OCI-M2 (cell line): ENCODE measurements around the gene CENPQ.

Experiments
- DNase-seq: peaks from one replicate; lab custom pipeline; 2025; ENCODE audit not compliant: unreplicated experiment; lab: John Stamatoyannopoulos, UW

CENPQ gene

DNA sequence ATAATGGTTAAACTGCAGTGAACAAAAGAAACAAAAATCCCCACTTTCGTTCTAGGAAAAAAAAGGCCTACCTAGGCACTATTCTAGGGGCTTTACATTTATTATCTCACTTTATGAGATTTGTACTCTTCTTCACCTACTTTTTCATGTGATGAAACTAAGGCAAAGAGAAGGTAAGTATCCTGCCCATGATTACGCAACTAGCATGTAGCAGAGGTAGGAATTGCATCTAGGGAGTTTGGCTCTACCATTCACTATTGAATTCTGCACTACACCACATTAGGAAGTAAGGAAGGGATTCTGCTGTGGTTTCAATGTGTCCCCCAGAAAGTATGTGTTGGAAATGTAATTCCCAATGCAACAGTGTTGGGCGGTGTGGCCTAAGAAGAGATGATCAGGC, 75.9 kb downstream of the CENPQ start:
- DNase-seq = no peak

DNA sequence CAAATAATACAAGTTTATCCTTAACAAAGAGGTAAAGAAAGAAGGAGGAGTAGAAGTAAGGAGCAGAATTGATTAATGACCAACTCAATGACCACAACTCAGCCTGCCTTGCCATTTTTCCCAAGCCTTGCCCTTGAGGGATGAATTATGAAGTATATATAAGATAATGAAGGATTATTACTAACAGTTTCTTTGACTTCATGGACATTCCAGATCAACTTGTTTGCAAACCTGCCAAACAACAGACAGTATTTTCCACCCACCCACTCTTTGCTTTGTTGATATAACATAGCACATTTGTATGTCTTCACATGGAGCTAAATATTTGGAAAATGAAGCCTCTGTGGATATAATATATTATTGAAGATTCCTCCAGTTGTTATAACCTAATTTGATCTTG, 77.4 kb downstream of the CENPQ start:
- DNase-seq = no peak

DNA sequence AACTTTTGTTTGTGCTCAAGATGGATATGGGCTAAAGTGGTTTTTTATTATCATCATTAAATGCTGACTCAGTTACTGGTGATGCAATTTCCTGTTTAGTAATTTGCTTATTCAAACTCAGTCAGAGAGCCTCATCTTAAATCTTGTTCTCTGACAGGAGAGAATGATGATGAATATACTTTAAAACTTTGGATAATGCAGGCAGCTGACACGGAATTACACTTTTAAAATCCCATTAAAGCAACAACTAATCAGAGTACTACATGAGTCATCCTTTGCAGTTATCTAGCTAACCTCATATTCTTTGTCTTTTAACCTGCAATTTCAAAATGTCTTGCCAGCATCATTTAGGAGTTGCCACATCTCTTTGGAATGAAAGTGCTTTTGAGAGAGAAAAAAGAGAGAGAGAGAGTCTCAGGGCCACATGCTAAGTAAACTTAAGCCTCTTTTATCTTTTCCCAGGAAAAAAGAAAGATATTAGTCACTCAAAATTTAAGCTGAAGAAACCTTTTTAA, 78.1 kb downstream of the CENPQ start:
- DNase-seq = no peak

DNA sequence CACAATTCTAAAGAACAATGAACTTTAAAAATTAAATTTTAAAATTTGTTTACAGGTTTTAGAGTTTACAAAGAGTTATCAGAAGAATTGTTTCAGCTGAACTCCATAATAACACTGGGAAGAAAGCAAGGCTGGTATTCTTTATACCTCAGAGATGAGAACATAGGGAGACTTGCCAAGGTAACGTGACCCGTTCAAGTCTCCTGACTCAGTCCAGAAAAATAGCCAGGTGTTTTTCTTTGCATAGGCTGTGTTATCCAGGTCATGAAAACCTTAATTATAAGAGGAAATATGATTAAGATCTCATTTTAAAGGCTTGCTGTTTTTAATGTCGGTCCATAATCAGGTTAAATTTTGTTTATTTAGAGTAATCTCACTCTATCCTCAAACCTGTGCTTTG, 78.8 kb downstream of the CENPQ start:
- no peak for DNase-seq
